BLaER1 treated with 17β-estradiol and CSF1 and Interleukin-3, amounts not matched to agents 10 nM and 100 nM (cell line): ENCODE measurements around the gene SORCS2.

Experiments used
- H3K27ac ChIP-seq, 11 experiments: shearing (Covaris generic); formaldehyde crosslinking; 2 replicates each; pipeline ENCODE4 v1.8.1; 2022
- H3K27me3 ChIP-seq, 11 experiments: shearing (Covaris generic); formaldehyde crosslinking; 2 replicates each; pipeline ENCODE4 v1.8.1; 2022
- H3K36me3 ChIP-seq, 11 experiments: shearing (Covaris generic); formaldehyde crosslinking; 2 replicates each; pipeline ENCODE4 v1.8.1; 2022
- H3K4me1 ChIP-seq, 10 experiments: shearing (Covaris generic); formaldehyde crosslinking; 2 replicates each; pipeline ENCODE4 v1.8.1; 2022
- H3K4me2 ChIP-seq, 11 experiments: shearing (Covaris generic); formaldehyde crosslinking; 2 replicates each; pipeline ENCODE4 v1.8.1; 2022
- H3K4me3 ChIP-seq, 10 experiments: shearing (Covaris generic); formaldehyde crosslinking; 2 replicates each; pipeline ENCODE4 v1.8.1; 2022
- H3K9ac ChIP-seq, 11 experiments: shearing (Covaris generic); formaldehyde crosslinking; 2 replicates each; pipeline ENCODE4 v1.8.1; 2022
- H3K9me3 ChIP-seq, 11 experiments: shearing (Covaris generic); formaldehyde crosslinking; replicated peaks in 1 of 11; 2 replicates each; pipeline ENCODE4 v1.8.1; 2022
- H4K20me1 ChIP-seq, 11 experiments: shearing (Covaris generic); formaldehyde crosslinking; 2 replicates each; pipeline ENCODE4 v1.8.1; 2022
- Cebpa-rat ChIP-seq, 11 experiments: shearing (Covaris generic); IDR thresholded peaks; 2 replicates each; pipeline ENCODE4 v1.8.1; 2022

Gene SORCS2

GRCh38 chr4:7693237-7693608, 500.9 kb downstream of the SORCS2 start:
- no peak for TF ChIP-seq Cebpa-rat (IDR thresholded peaks at IDR 0.05)
- Histone ChIP-seq H3K9ac (no peak overlapping the region), H3K9me3 (no peaks in the 10 kb centered on the region), H3K36me3 (peaks cover 0 to 4% (median 0%) of the 10 kb centered on the region in 11 experiments; a peak in 2 of 22 replicates), H3K27me3 (no peaks in the 10 kb centered on the region), H3K27ac (no peak overlapping the region), H3K4me1 (peaks cover 7 to 15% (median 11%) of the 10 kb centered on the region in 10 experiments; a peak in 19 of 20 replicates), H3K4me2 (no peak overlapping the region), H4K20me1 (peaks cover 0 to 5% (median 0%) of the 10 kb centered on the region in 11 experiments; a peak in 3 of 22 replicates), H3K4me3 (no peak overlapping the region)

- no peak overlapping the region for H3K27ac ChIP-seq
These were observed 501.4 kb downstream of the SORCS2 start for GRCh38 chr4:7693711-7694110.

GRCh38 chr4:7694324-7694723, 502.0 kb downstream of the SORCS2 start:
- TF ChIP-seq Cebpa-rat (IDR thresholded peaks at IDR 0.05), result no peak

More at GRCh38 chr4:7693711-7694110, 501.4 kb downstream of the SORCS2 start:
- Histone ChIP-seq H3K4me1 (peaks cover 8 to 20% (median 16%) of the 10 kb centered on the region in 10 experiments; a peak in 19 of 20 replicates), H3K36me3 (peaks cover 0 to 4% (median 0%) of the 10 kb centered on the region in 11 experiments; a peak in 2 of 22 replicates), H3K27me3 (no peaks in the 10 kb centered on the region), H3K4me3 (no peak overlapping the region), H3K9ac (no peak overlapping the region), H3K9me3 (no peaks in the 10 kb centered on the region), H3K4me2 (no peak overlapping the region), H4K20me1 (peaks cover 0 to 5% (median 0%) of the 10 kb centered on the region in 11 experiments; a peak in 3 of 22 replicates)
- no peak for TF ChIP-seq Cebpa-rat (IDR thresholded peaks at IDR 0.05)

GRCh38 chr4:7697343-7697742, 505.0 kb downstream of the SORCS2 start:
- H4K20me1 ChIP-seq, result peaks cover 0 to 20% (median 0%) of the 10 kb centered on the region in 11 experiments; a peak in 4 of 22 replicates
- H3K9ac ChIP-seq, result no peak overlapping the region
- no peaks in the 10 kb centered on the region for H3K9me3 ChIP-seq
- no peaks in the 10 kb centered on the region for H3K27me3 ChIP-seq
- no peak for TF ChIP-seq Cebpa-rat (IDR thresholded peaks at IDR 0.05)
- peak overlapping the region in 6 of 11 experiments; percentile 40 to 75 (median 56); a peak in 10 of 22 replicates for H3K4me2 ChIP-seq
- H3K27ac ChIP-seq, result no peak overlapping the region; a peak in 1 of 22 replicates
- H3K4me1 ChIP-seq, result peaks cover 35 to 56% (median 50%) of the 10 kb centered on the region in 10 experiments
- H3K4me3 ChIP-seq, result no peak overlapping the region
- no peaks in the 10 kb centered on the region for H3K36me3 ChIP-seq

More at GRCh38 chr4:7694324-7694723, 502.0 kb downstream of the SORCS2 start:
- Histone ChIP-seq H3K36me3 (peaks cover 0 to 2% (median 0%) of the 10 kb centered on the region in 11 experiments; a peak in 2 of 22 replicates), H3K4me1 (peaks cover 13 to 26% (median 22%) of the 10 kb centered on the region in 10 experiments), H3K27ac (no peak overlapping the region), H3K9me3 (no peaks in the 10 kb centered on the region), H3K9ac (no peak overlapping the region), H3K4me3 (no peak overlapping the region), H3K27me3 (no peaks in the 10 kb centered on the region), H3K4me2 (no peak overlapping the region), H4K20me1 (peaks cover 0 to 12% (median 0%) of the 10 kb centered on the region in 11 experiments; a peak in 4 of 22 replicates)

GRCh38 chr4:7697821-7698220, 505.5 kb downstream of the SORCS2 start:
- H3K4me1 ChIP-seq, result peaks cover 40 to 61% (median 54%) of the 10 kb centered on the region in 10 experiments
- H3K27ac ChIP-seq, result peak overlapping the region in 1 of 11 experiments; percentile 34; a peak in 1 of 22 replicates
- H3K36me3 ChIP-seq, result no peaks in the 10 kb centered on the region
- peaks cover 0 to 20% (median 0%) of the 10 kb centered on the region in 11 experiments; a peak in 4 of 22 replicates for H4K20me1 ChIP-seq
- H3K9ac ChIP-seq, result peak overlapping the region in 3 of 11 experiments; percentile 14 to 29 (median 28); a peak in 2 of 22 replicates
- no peaks in the 10 kb centered on the region for H3K9me3 ChIP-seq
- no peak for TF ChIP-seq Cebpa-rat (IDR thresholded peaks at IDR 0.05)
- H3K4me3 ChIP-seq, result no peak overlapping the region
- peak overlapping the region; percentile 18 to 75 (median 53); a peak in 19 of 22 replicates for H3K4me2 ChIP-seq
- no peaks in the 10 kb centered on the region for H3K27me3 ChIP-seq

DNA sequence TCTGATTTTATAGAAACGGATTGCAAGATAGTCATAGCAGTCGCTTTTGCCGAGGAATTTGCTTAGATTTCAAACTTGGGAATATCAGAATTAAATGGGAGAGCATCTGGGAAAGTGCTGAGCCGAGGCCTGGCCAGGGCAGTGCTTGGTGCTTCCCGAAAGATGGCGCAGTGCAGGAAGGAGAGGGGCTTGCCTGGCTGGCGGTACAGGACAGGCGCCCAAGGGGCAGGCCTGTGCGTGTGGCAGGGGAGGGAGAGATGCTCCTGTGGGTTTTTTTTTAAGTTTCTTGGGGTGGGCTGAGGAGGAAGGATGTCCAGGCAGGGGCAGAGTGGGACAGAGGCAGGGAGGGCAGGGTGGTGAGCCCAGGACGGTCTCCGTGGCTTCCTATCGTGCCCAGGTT, 506.2 kb downstream of the SORCS2 start:
- H3K4me2 ChIP-seq, result peak overlapping the region; percentile 25 to 75 (median 53); a peak in 19 of 22 replicates
- no peak for TF ChIP-seq Cebpa-rat (IDR thresholded peaks at IDR 0.05)
- H3K4me3 ChIP-seq, result no peak overlapping the region
- H3K27me3 ChIP-seq, result no peaks in the 10 kb centered on the region
- H4K20me1 ChIP-seq, result peaks cover 0 to 17% (median 0%) of the 10 kb centered on the region in 11 experiments; a peak in 3 of 22 replicates
- no peaks in the 10 kb centered on the region for H3K9me3 ChIP-seq
- no peaks in the 10 kb centered on the region for H3K36me3 ChIP-seq
- H3K9ac ChIP-seq, result 0 out of 22 replicates have a peak overlapping the region, but pooled peaks of 1 of the 11 experiments have one; percentile 13
- peaks cover 48 to 67% (median 59%) of the 10 kb centered on the region in 10 experiments for H3K4me1 ChIP-seq
- 0 out of 22 replicates have a peak overlapping the region, but pooled peaks of 1 of the 11 experiments have one; percentile 36 for H3K27ac ChIP-seq

DNA sequence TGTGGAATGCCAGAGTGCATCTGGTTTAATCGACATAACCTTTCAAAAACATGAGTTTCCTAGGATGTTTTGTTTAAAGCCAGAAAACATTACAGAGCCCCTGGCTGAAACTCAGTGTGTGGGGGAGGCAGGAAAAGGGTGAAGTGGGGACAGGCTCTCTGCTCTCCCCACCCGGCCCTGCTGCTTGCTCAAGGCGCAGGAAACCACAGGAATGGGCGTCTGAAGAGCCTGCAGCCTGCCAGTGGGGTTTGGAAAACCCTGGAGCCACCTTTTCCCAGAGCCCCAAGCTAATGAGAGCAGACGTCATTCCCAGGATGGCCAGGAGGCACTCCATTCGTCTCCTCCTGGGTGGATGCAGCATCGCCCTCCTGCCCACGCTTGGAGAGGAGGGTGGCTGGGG, 506.7 kb downstream of the SORCS2 start:
- H3K4me3 ChIP-seq, result no peak overlapping the region
- no peaks in the 10 kb centered on the region for H3K27me3 ChIP-seq
- H3K9me3 ChIP-seq, result no peaks in the 10 kb centered on the region
- H3K36me3 ChIP-seq, result no peaks in the 10 kb centered on the region
- H3K4me1 ChIP-seq, result peaks cover 49 to 69% (median 60%) of the 10 kb centered on the region in 10 experiments
- no peak for TF ChIP-seq Cebpa-rat (IDR thresholded peaks at IDR 0.05)
- 0 out of 22 replicates have a peak overlapping the region, but pooled peaks of 2 of the 11 experiments have one; percentile 5 to 36 for H3K27ac ChIP-seq
- H3K9ac ChIP-seq, result 0 out of 22 replicates have a peak overlapping the region, but pooled peaks of 1 of the 11 experiments have one; percentile 13
- peaks cover 0 to 15% (median 0%) of the 10 kb centered on the region in 11 experiments; a peak in 3 of 22 replicates for H4K20me1 ChIP-seq
- peak overlapping the region; percentile 25 to 75 (median 53) for H3K4me2 ChIP-seq

- Histone ChIP-seq H3K4me3 (no peak overlapping the region), H3K36me3 (no peaks in the 10 kb centered on the region), H3K27me3 (no peaks in the 10 kb centered on the region), H3K9ac (no peak overlapping the region), H3K9me3 (no peaks in the 10 kb centered on the region), H3K27ac (peak overlapping the region in 2 of 11 experiments; percentile 2 to 5; a peak in 1 of 22 replicates), H4K20me1 (peaks cover 0 to 15% (median 0%) of the 10 kb centered on the region in 11 experiments; a peak in 3 of 22 replicates), H3K4me1 (peaks cover 52 to 75% (median 64%) of the 10 kb centered on the region in 10 experiments), H3K4me2 (peak overlapping the region; percentile 25 to 75 (median 53); a peak in 14 of 22 replicates)
- TF ChIP-seq Cebpa-rat (IDR thresholded peaks at IDR 0.05), result no peak
These were observed 507.5 kb downstream of the SORCS2 start for GRCh38 chr4:7699825-7700224.

DNA sequence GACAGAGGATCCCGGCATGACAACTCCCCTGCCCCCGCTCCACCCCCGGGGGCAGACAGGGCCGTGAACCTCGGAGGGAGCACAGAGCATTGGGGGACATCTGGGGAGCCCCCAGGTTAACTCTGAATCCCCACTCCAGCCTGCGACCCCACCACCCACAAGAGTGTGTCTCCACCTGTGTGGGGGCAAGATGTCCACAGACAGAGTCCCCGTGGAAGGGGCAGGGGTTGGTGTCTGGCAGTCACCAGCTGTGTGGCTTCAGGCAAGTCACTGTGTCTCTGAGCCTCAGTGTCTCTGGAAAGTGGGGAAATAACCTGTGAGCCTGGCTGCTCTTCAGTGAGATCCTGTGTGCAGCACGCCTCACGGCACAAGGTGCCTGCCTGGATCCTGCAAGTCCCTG, 508.3 kb downstream of the SORCS2 start:
- peaks cover 0 to 15% (median 0%) of the 10 kb centered on the region in 11 experiments; a peak in 3 of 22 replicates for H4K20me1 ChIP-seq
- no peak for TF ChIP-seq Cebpa-rat (IDR thresholded peaks at IDR 0.05)
- H3K27ac ChIP-seq, result no peak overlapping the region
- H3K27me3 ChIP-seq, result no peaks in the 10 kb centered on the region
- H3K9ac ChIP-seq, result no peak overlapping the region
- H3K9me3 ChIP-seq, result no peaks in the 10 kb centered on the region
- H3K4me1 ChIP-seq, result peaks cover 54 to 84% (median 72%) of the 10 kb centered on the region in 10 experiments
- no peak overlapping the region for H3K4me3 ChIP-seq
- peak overlapping the region in 9 of 11 experiments; percentile 4 to 72 (median 65); a peak in 12 of 22 replicates for H3K4me2 ChIP-seq
- no peaks in the 10 kb centered on the region for H3K36me3 ChIP-seq
